Activated T-cell treated with anti-CD3 and anti-CD28 coated beads, Interleukin-2, amount 50 U/mL, for 4 hours (primary cell): ENCODE results near the gene LUM. TPM values are rescaled to one million over a fixed set of nuclear protein-coding genes. Genes with fewer than 3 reads are reported as not detected.
A peak's percentile ranks its signal among the peaks of the same experiment; 100 is the strongest.

ENCODE experiments used
- ATAC-seq, 2 donors: fragments of 200-7000 bp; cut with Tn5 transposase; one replicate each; pipeline ENCODE4 v1.10.0; 2021
- DNase-seq: peaks from one replicate; pipeline ENCODE4 v3.0.0-alpha.2; 2020
- H3K27me3 Mint-ChIP-seq: one replicate; pipeline ENCODE4 v1.8.0; 2021; ENCODE audit warnings: low read depth, mixed read lengths
- H3K36me3 Mint-ChIP-seq: one replicate; pipeline ENCODE4 v1.8.0; 2022; ENCODE audit warnings: mixed read lengths; ENCODE audit not compliant: insufficient read depth
- H3K4me1 Mint-ChIP-seq: one replicate; pipeline ENCODE4 v1.8.0; 2021; ENCODE audit warnings: low read depth, mixed read lengths
- H3K4me3 Mint-ChIP-seq: one replicate; pipeline ENCODE4 v1.8.0; 2021; ENCODE audit warnings: mild to moderate bottlenecking, moderate library complexity, mixed read lengths
- H3K9me3 Mint-ChIP-seq: one replicate; pipeline ENCODE4 v1.8.0; 2021; ENCODE audit warnings: mixed read lengths
- total RNA-seq, 3 donors: library from RNA; stranded (reverse); gene quantifications; one replicate each; pipeline ENCODE4 v1.2.1, GENCODE V29; 2021

The LUM gene
- total RNA-seq, 3 donors from 2014 or later, result 0.14 to 0.35 (median 0.32) TPM

DNA sequence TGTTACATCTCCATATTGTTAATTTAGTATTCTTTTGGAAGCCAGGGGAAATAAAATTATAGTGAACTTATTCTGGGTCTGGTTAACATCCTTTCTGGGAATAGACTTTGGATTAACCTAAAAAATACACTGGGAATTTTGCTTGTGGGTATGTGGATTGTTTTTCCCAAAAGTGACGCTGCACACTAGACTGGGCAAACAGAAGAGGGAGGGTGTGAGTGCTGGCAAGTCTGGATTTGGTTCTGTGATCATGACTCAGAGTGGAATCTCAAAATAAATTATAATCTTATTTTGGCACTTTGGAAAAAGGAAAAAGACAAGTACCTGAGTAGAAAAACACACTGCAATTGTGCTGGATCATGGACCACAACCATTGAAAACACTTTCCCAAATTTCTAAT, 15.2 kb upstream of the LUM start:
- H3K27me3 Mint-ChIP-seq, result peaks cover 2% of the 10 kb centered on the region
- H3K4me3 Mint-ChIP-seq, result no peak overlapping the region
- DNase-seq (no peak), ATAC-seq (no peak)
- no peaks in the 10 kb centered on the region for H3K36me3 Mint-ChIP-seq
- H3K4me1 Mint-ChIP-seq, result no peaks in the 10 kb centered on the region
- H3K9me3 Mint-ChIP-seq, result no peaks in the 10 kb centered on the region

- Mint-ChIP-seq H3K4me1 (no peaks in the 10 kb centered on the region), H3K9me3 (no peaks in the 10 kb centered on the region), H3K4me3 (no peak overlapping the region), H3K27me3 (peaks cover 2% of the 10 kb centered on the region), H3K36me3 (no peaks in the 10 kb centered on the region)
- no peak for DNase-seq
- ATAC-seq, result no peak
These were observed 12.1 kb upstream of the LUM start for GRCh38 chr12:91123236-91123916.

DNA sequence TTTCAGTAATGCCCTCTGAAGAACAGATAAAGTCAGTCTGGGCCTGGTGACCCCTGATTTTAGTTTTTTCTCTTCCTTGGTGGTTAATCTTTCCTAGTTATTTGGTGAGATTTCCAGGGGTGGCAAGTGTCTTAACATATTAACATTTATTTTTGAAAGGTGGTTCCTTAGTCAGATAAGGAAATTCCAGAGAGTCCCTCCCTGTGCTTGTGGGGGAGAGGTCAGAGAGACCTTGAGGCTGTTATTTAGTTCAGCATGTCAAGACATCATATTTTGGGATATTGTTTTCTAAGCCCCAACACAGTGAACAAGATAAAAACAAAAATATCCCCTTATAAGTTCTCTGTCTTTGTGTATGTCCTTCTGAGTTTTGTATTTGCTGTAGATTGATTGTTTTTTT, 9.5 kb upstream of the LUM start:
- H3K4me1 Mint-ChIP-seq, result no peaks in the 10 kb centered on the region
- ATAC-seq (no peak), DNase-seq (no peak)
- no peaks in the 10 kb centered on the region for H3K27me3 Mint-ChIP-seq
- no peak overlapping the region for H3K4me3 Mint-ChIP-seq
- no peaks in the 10 kb centered on the region for H3K36me3 Mint-ChIP-seq
- H3K9me3 Mint-ChIP-seq, result no peaks in the 10 kb centered on the region

DNA sequence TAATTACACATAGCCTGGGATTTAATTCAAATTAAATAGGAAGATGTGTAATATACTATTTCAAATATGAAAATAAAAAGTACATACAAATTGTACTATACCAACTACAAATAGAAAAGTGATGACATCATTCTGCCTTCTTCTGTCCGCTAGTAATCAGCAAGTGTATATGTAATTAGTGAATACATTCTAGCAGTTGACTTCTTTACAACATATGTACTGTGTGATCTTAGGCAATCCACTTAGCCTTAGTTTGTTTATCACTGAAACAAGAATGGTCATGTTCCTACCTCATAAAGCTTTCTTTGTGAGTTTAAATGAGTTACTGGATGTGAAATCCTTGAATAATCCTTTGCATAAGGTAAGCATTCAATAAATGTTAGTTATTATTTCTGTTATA, 7.8 kb upstream of the LUM start:
- Mint-ChIP-seq H3K27me3 (no peaks in the 10 kb centered on the region), H3K36me3 (no peaks in the 10 kb centered on the region), H3K4me3 (no peak overlapping the region), H3K4me1 (no peaks in the 10 kb centered on the region), H3K9me3 (no peaks in the 10 kb centered on the region)
- no peak for ATAC-seq
- no peak for DNase-seq

GRCh38 chr12:91113621-91114020, 2.3 kb upstream of the LUM start:
- Mint-ChIP-seq H3K9me3 (no peaks in the 10 kb centered on the region), H3K36me3 (no peaks in the 10 kb centered on the region), H3K4me1 (no peaks in the 10 kb centered on the region), H3K4me3 (no peak overlapping the region), H3K27me3 (no peaks in the 10 kb centered on the region)
- DNase-seq (no peak), ATAC-seq (no peak)

DNA sequence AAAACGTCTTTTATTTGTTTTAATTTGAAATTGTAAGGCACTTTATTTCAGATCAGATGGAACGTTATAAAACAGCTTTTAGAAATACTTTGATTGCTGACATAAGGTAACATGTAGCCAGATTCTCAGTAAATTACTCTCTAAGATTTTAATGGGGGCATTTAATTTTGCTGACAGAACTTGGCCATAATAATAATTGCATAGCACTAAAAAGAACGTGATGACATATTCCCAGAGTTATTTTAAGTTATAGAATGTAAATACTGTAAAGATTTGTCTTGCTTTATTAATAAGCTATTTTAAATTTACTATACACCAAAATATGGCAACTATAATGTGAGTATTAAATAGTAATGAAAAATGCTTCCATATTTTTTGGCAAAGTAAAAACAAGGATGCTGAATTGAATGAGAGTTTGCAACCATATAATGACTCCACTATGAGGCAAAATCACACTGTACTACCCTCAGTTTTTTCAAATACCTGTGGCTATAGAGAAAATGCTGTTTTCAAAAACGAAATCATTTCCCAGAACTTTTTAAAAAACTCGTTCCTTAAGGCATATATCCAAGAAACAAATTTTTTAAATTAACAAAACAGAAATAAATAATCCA, 876 bp downstream of the LUM start:
- Mint-ChIP-seq H3K9me3 (no peaks in the 10 kb centered on the region), H3K36me3 (no peaks in the 10 kb centered on the region), H3K4me3 (no peak overlapping the region), H3K4me1 (no peaks in the 10 kb centered on the region), H3K27me3 (no peaks in the 10 kb centered on the region)
- no peak for ATAC-seq
- DNase-seq, result no peak

- Mint-ChIP-seq H3K36me3 (no peaks in the 10 kb centered on the region), H3K4me1 (no peaks in the 10 kb centered on the region), H3K4me3 (no peak overlapping the region), H3K9me3 (no peaks in the 10 kb centered on the region), H3K27me3 (no peaks in the 10 kb centered on the region)
- ATAC-seq, result no peak
- DNase-seq, result no peak
These were observed 1.5 kb downstream of the LUM start for GRCh38 chr12:91109581-91110310.

DNA sequence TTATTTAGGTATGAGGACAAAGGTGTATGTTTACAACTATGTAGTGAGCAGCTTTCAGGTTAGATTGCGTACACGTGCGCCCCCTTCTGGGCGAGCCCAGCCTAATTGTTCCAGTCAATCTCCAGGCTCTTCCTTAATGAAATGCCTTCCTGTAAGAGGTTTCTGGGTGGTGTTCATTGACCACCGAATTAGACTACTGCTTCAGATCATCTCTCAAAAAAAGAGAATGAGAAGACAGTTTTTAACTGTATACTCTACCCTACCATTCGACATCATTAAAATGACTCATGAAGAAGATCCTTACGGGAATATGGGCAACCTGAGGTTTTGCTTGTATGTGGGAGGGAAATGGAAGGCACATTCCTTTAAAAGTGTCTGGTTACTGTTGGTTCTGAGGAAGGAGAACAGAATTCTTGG, 2.1 kb downstream of the LUM start:
- no peaks in the 10 kb centered on the region for H3K9me3 Mint-ChIP-seq
- no peak overlapping the region for H3K4me3 Mint-ChIP-seq
- no peak for ATAC-seq
- no peaks in the 10 kb centered on the region for H3K4me1 Mint-ChIP-seq
- H3K36me3 Mint-ChIP-seq, result no peaks in the 10 kb centered on the region
- no peaks in the 10 kb centered on the region for H3K27me3 Mint-ChIP-seq
- peak; percentile 6 for DNase-seq

- H3K4me3 Mint-ChIP-seq, result no peak overlapping the region
- H3K4me1 Mint-ChIP-seq, result no peaks in the 10 kb centered on the region
These were observed 3.0 kb downstream of the LUM start for GRCh38 chr12:91108196-91108755.

GRCh38 chr12:91106283-91106682, 5.0 kb downstream of the LUM start:
- DNase-seq (no peak), ATAC-seq (no peak)
- H3K27me3 Mint-ChIP-seq, result no peaks in the 10 kb centered on the region
- no peak overlapping the region for H3K4me3 Mint-ChIP-seq
- H3K9me3 Mint-ChIP-seq, result no peaks in the 10 kb centered on the region
- no peaks in the 10 kb centered on the region for H3K4me1 Mint-ChIP-seq
- no peaks in the 10 kb centered on the region for H3K36me3 Mint-ChIP-seq

More at GRCh38 chr12:91108196-91108755, 3.0 kb downstream of the LUM start:
- H3K9me3 Mint-ChIP-seq, result no peaks in the 10 kb centered on the region
- H3K27me3 Mint-ChIP-seq, result no peaks in the 10 kb centered on the region
- no peak for DNase-seq
- H3K36me3 Mint-ChIP-seq, result no peaks in the 10 kb centered on the region
- ATAC-seq, result no peak

- ATAC-seq (no peak), DNase-seq (no peak)
- no peaks in the 10 kb centered on the region for H3K9me3 Mint-ChIP-seq
- no peak overlapping the region for H3K4me3 Mint-ChIP-seq
- H3K27me3 Mint-ChIP-seq, result no peaks in the 10 kb centered on the region
- H3K4me1 Mint-ChIP-seq, result no peaks in the 10 kb centered on the region
- no peaks in the 10 kb centered on the region for H3K36me3 Mint-ChIP-seq
These were observed 5.5 kb downstream of the LUM start for GRCh38 chr12:91105807-91106206.

- no peak for ATAC-seq
- no peak overlapping the region for H3K4me3 Mint-ChIP-seq
- DNase-seq, result no peak
- H3K36me3 Mint-ChIP-seq, result no peaks in the 10 kb centered on the region
- no peaks in the 10 kb centered on the region for H3K9me3 Mint-ChIP-seq
- H3K4me1 Mint-ChIP-seq, result no peaks in the 10 kb centered on the region
- H3K27me3 Mint-ChIP-seq, result no peaks in the 10 kb centered on the region
These were observed 6.4 kb downstream of the LUM start for GRCh38 chr12:91104812-91105466.

GRCh38 chr12:91103624-91104023, 7.7 kb downstream of the LUM start:
- Mint-ChIP-seq H3K4me3 (no peak overlapping the region), H3K27me3 (no peaks in the 10 kb centered on the region), H3K9me3 (no peaks in the 10 kb centered on the region), H3K36me3 (no peaks in the 10 kb centered on the region), H3K4me1 (no peaks in the 10 kb centered on the region)
- DNase-seq, result no peak
- ATAC-seq, result no peak

DNA sequence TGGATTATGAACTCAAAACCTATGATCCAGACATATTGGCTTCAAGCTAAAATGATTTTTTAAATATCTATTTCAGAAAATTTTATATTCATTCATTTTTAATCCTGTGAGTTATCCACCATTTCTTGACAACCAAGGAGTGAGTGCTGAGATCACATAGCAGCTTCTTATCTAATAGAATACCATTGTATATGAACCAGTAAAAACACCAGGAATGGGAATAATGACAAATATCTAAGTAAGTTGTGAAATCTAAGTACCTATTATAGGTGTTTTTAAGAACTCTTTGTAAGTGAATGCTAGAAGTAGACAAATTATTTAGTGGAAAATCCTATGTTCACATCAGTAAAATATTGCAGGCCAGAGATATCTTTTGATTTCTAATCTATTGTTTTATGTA, 8.2 kb downstream of the LUM start:
- no peaks in the 10 kb centered on the region for H3K4me1 Mint-ChIP-seq

More for the DNA sequence above, 8.2 kb downstream of the LUM start:
- Mint-ChIP-seq H3K9me3 (no peaks in the 10 kb centered on the region), H3K36me3 (no peaks in the 10 kb centered on the region), H3K27me3 (no peaks in the 10 kb centered on the region), H3K4me3 (no peak overlapping the region)
- no peak for DNase-seq
- ATAC-seq, result no peak
